ENCODE data around the gene SLC13A2. TPM values are rescaled to one million over a fixed set of nuclear protein-coding genes. Genes with fewer than 3 reads are reported as not detected.

SLC13A2 gene
- total RNA-seq, 1 donor from 2014 or later = not detected

GRCh38 chr17:28532050-28532960 lies 58.9 kb downstream of the SLC13A2 start:
- peak; percentile 47 for DNase-seq (ENCODE audit: low read depth)

- no peak for DNase-seq (ENCODE audit: low read depth)
These were observed 59.8 kb downstream of the SLC13A2 start for GRCh38 chr17:28533091-28533807.

GRCh38 chr17:28534740-28535375 lies 61.4 kb downstream of the SLC13A2 start:
- DNase-seq (ENCODE audit: low read depth) = no peak

GRCh38 chr17:28536532-28537218 lies 63.2 kb downstream of the SLC13A2 start:
- no peak for DNase-seq (ENCODE audit: low read depth)

- no peak for DNase-seq (ENCODE audit: low read depth)
These were observed 63.8 kb downstream of the SLC13A2 start for GRCh38 chr17:28537219-28537610.

- no peak for DNase-seq (ENCODE audit: low read depth)
These were observed 65.0 kb downstream of the SLC13A2 start for GRCh38 chr17:28538296-28538895.

- DNase-seq (ENCODE audit: low read depth) = no peak
These were observed 66.8 kb downstream of the SLC13A2 start for GRCh38 chr17:28540231-28540630.

GRCh38 chr17:28541439-28541838 lies 68.0 kb downstream of the SLC13A2 start:
- no peak for DNase-seq (ENCODE audit: low read depth)

- DNase-seq (ENCODE audit: low read depth) = no peak
These were observed 71.1 kb downstream of the SLC13A2 start for GRCh38 chr17:28544402-28545140.

- DNase-seq (ENCODE audit: low read depth) = no peak
These were observed 71.7 kb downstream of the SLC13A2 start for GRCh38 chr17:28545141-28545503.

GRCh38 chr17:28545787-28546415 lies 72.5 kb downstream of the SLC13A2 start:
- DNase-seq (ENCODE audit: low read depth) = no peak

- no peak for DNase-seq (ENCODE audit: low read depth)
These were observed 73.7 kb downstream of the SLC13A2 start for GRCh38 chr17:28547096-28547622.

Other genes starting within 250 kb of the SLC13A2 start
- 20.5 and 26.0 TPM in 2 replicates for gene TMEM97, start 154.4 kb upstream of the SLC13A2 start, total RNA-seq
- gene IFT20, start 138.2 kb upstream of the SLC13A2 start, total RNA-seq = 26.2 and 31.7 TPM in 2 replicates
- 69.0 and 91.3 TPM in 2 replicates for gene TNFAIP1, start 137.9 kb upstream of the SLC13A2 start, total RNA-seq
- 118 and 127 TPM in 2 replicates for gene POLDIP2, start 116.1 kb upstream of the SLC13A2 start, total RNA-seq
- gene SEBOX, start 108.4 kb upstream of the SLC13A2 start, total RNA-seq = not detected in 2 replicates
- 0.21 and 0.26 TPM in 2 replicates for gene VTN, start 103.3 kb upstream of the SLC13A2 start, total RNA-seq
- 8.6 and 13.9 TPM in 2 replicates for gene SARM1, start 102.0 kb upstream of the SLC13A2 start, total RNA-seq
- 1.8 and 3.2 TPM in 2 replicates for gene SLC46A1, start 67.4 kb upstream of the SLC13A2 start, total RNA-seq
- gene FOXN1, start 32.7 kb downstream of the SLC13A2 start, total RNA-seq = not detected in 2 replicates
- 74.8 and 222 TPM in 2 replicates for gene UNC119, start 79.0 kb downstream of the SLC13A2 start, total RNA-seq
- 162 and 204 TPM in 2 replicates for gene PIGS, start 97.9 kb downstream of the SLC13A2 start, total RNA-seq
- 22.5 and 25.9 TPM in 2 replicates for gene ALDOC, start 103.3 kb downstream of the SLC13A2 start, total RNA-seq
- 2.2 and 4.3 TPM in 2 replicates for gene SPAG5, start 125.4 kb downstream of the SLC13A2 start, total RNA-seq
- gene RSKR, start 140.5 kb downstream of the SLC13A2 start, total RNA-seq = 12.2 and 14.6 TPM in 2 replicates
- 144 and 157 TPM in 2 replicates for gene BLTP2, start 171.5 kb downstream of the SLC13A2 start, total RNA-seq
- 36.3 and 39.7 TPM in 2 replicates for gene SDF2, start 188.3 kb downstream of the SLC13A2 start, total RNA-seq
- 37.5 and 38.3 TPM in 2 replicates for gene SUPT6H, start 188.6 kb downstream of the SLC13A2 start, total RNA-seq
- gene PROCA1, start 238.2 kb downstream of the SLC13A2 start, total RNA-seq = 1.0 and 1.6 TPM in 2 replicates
- 162 and 198 TPM in 2 replicates for gene RAB34, start 244.2 kb downstream of the SLC13A2 start, total RNA-seq
- 261 and 384 TPM in 2 replicates for gene RPL23A, start 246.3 kb downstream of the SLC13A2 start, total RNA-seq

All from myocyte (in vitro differentiated cells).